ENCODE measurements around the gene SCYGR8.

The SCYGR8 gene

GRCh38 chr2:227703961-227704360 is 41.7 kb upstream of the SCYGR8 start:
- Histone ChIP-seq H3K9ac (no peak overlapping the region), H4K20me1 (ENCODE audit: insufficient read depth) (no peaks in the 10 kb centered on the region), H3K4me1 (ENCODE audit: low read depth, poor library complexity, severe bottlenecking) (no peaks in the 10 kb centered on the region), H3K27ac (no peak overlapping the region), H3K27me3 (ENCODE audit: insufficient read depth, low read depth) (no peaks in the 10 kb centered on the region), H3K4me2 (no peak overlapping the region), H3K36me3 (ENCODE audit: insufficient read depth) (no peaks in the 10 kb centered on the region), H2AFZ (ENCODE audit: low read depth) (no peak overlapping the region), H3K4me3 (IDR thresholded peaks at IDR 0.05; ENCODE audit: insufficient read depth, low read depth, low read length) (no peak overlapping the region), H3K79me2 (ENCODE audit: insufficient read depth, low read depth) (no peaks in the 10 kb centered on the region)
- TF ChIP-seq CTCF (conservative IDR thresholded peaks at IDR 0.05; ENCODE audit: low read depth, low read length), result no peak

- Histone ChIP-seq H3K36me3 (ENCODE audit: insufficient read depth) (no peaks in the 10 kb centered on the region), H3K4me3 (IDR thresholded peaks at IDR 0.05; ENCODE audit: insufficient read depth, low read depth, low read length) (no peak overlapping the region), H3K27ac (no peak overlapping the region), H3K4me2 (no peak overlapping the region), H3K4me1 (ENCODE audit: low read depth, poor library complexity, severe bottlenecking) (no peaks in the 10 kb centered on the region), H3K27me3 (ENCODE audit: insufficient read depth, low read depth) (no peaks in the 10 kb centered on the region), H3K9ac (no peak overlapping the region), H3K79me2 (ENCODE audit: insufficient read depth, low read depth) (no peaks in the 10 kb centered on the region), H2AFZ (ENCODE audit: low read depth) (no peak overlapping the region), H4K20me1 (ENCODE audit: insufficient read depth) (no peaks in the 10 kb centered on the region)
- TF ChIP-seq CTCF (conservative IDR thresholded peaks at IDR 0.05; ENCODE audit: low read depth, low read length), result no peak
Observed at GRCh38 chr2:227706859-227707258, 38.8 kb upstream of the SCYGR8 start.

- TF ChIP-seq CTCF (conservative IDR thresholded peaks at IDR 0.05; ENCODE audit: low read depth, low read length), result no peak
- Histone ChIP-seq H3K36me3 (ENCODE audit: insufficient read depth) (no peaks in the 10 kb centered on the region), H3K27me3 (ENCODE audit: insufficient read depth, low read depth) (no peaks in the 10 kb centered on the region), H3K4me1 (ENCODE audit: low read depth, poor library complexity, severe bottlenecking) (no peaks in the 10 kb centered on the region), H3K9ac (no peak overlapping the region), H3K27ac (no peak overlapping the region), H2AFZ (ENCODE audit: low read depth) (no peak overlapping the region), H3K79me2 (ENCODE audit: insufficient read depth, low read depth) (no peaks in the 10 kb centered on the region), H3K4me2 (no peak overlapping the region), H3K4me3 (IDR thresholded peaks at IDR 0.05; ENCODE audit: insufficient read depth, low read depth, low read length) (no peak overlapping the region), H4K20me1 (ENCODE audit: insufficient read depth) (no peaks in the 10 kb centered on the region)
Observed at GRCh38 chr2:227707390-227707789, 38.3 kb upstream of the SCYGR8 start.

DNA sequence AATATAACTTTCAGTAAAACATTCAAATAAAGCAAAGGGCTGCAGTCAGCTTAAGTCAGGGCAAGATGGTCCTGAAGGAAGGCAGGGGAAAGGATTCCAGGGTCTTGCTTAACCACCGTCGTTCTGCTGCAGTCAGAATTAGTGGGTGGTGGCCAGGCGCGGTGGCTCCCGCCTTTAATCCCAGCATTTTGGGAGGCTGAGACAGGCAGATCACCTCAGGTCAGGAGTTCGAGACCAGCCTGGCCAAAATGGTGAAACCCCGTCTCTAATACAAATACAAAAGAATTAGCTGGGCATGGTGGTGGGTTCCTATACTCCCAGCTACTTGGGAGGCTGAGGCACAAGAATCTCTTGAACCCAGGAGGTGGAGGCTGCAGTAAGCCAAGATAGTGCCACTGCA is 34.7 kb upstream of the SCYGR8 start:
- Histone ChIP-seq H3K9ac (no peak overlapping the region), H2AFZ (ENCODE audit: low read depth) (no peak overlapping the region), H3K4me1 (ENCODE audit: low read depth, poor library complexity, severe bottlenecking) (no peaks in the 10 kb centered on the region), H3K36me3 (ENCODE audit: insufficient read depth) (no peaks in the 10 kb centered on the region), H3K27me3 (ENCODE audit: insufficient read depth, low read depth) (no peaks in the 10 kb centered on the region), H4K20me1 (ENCODE audit: insufficient read depth) (no peaks in the 10 kb centered on the region), H3K27ac (no peak overlapping the region), H3K4me2 (no peak overlapping the region), H3K4me3 (IDR thresholded peaks at IDR 0.05; ENCODE audit: insufficient read depth, low read depth, low read length) (no peak overlapping the region), H3K79me2 (ENCODE audit: insufficient read depth, low read depth) (no peaks in the 10 kb centered on the region)
- TF ChIP-seq CTCF (conservative IDR thresholded peaks at IDR 0.05; ENCODE audit: low read depth, low read length), result no peak

DNA sequence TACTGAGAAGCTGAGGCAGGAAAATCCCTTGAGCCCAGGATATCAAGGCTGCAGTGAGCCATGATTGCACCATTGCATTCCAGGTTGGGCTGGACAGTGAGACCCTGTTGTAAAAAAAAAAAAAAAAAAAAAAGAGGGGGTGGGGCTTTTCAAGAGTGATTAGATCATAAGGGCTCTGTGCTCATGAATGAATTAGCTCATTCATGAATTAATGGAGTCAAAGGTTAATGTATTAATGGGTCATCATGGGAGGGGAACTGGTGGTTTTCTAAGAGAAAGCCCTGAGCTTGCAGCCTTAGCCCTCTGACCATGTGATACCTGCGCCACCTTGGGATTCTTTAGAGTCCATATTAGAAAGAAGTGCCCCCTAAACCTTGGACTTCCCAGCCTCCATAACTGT is 32.4 kb upstream of the SCYGR8 start:
- no peaks in the 10 kb centered on the region for H3K79me2 ChIP-seq (ENCODE audit: insufficient read depth, low read depth)

More for the DNA sequence above, 32.4 kb upstream of the SCYGR8 start:
- Histone ChIP-seq H3K27me3 (ENCODE audit: insufficient read depth, low read depth) (no peaks in the 10 kb centered on the region), H3K36me3 (ENCODE audit: insufficient read depth) (no peaks in the 10 kb centered on the region), H4K20me1 (ENCODE audit: insufficient read depth) (no peaks in the 10 kb centered on the region), H3K4me3 (IDR thresholded peaks at IDR 0.05; ENCODE audit: insufficient read depth, low read depth, low read length) (no peak overlapping the region), H2AFZ (ENCODE audit: low read depth) (no peak overlapping the region), H3K9ac (no peak overlapping the region), H3K4me2 (no peak overlapping the region), H3K27ac (no peak overlapping the region), H3K4me1 (ENCODE audit: low read depth, poor library complexity, severe bottlenecking) (no peaks in the 10 kb centered on the region)
- no peak for TF ChIP-seq CTCF (conservative IDR thresholded peaks at IDR 0.05; ENCODE audit: low read depth, low read length)

Measured in KMS-11 (cell line).